GM19397 (cell line): ENCODE results near the gene PCGF6.

Experiments
- ATAC-seq: cut with Tn5 transposase; IDR thresholded peaks from one replicate; pipeline ENCODE4 v1.9.1; 2021; ENCODE audit warnings: mild to moderate bottlenecking, moderate library complexity; ENCODE audit not compliant: unreplicated experiment

PCGF6 gene

DNA sequence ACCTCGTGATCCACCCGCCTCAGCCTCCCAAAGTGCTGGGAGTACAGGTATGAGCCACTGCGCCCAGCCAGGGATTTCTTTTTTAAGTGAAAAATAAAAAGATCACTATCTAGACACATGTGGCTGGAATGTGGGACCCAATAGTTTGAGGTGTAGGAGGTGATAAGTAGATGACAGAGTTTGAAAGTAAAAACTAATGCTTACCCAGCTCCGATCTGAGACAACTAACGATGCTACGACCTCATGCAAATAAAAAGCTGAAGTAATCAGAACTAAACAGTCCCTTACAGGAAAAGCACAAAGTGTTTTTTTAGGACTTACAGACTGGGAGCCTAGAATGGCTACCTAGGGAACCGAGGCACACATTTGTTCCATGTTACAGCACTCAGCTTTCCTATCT, 23.0 kb downstream of the PCGF6 start:
- no peak for ATAC-seq

GRCh38 chr10:103316087-103316486, 34.9 kb downstream of the PCGF6 start:
- no peak for ATAC-seq

- no peak for ATAC-seq
Observed at GRCh38 chr10:103310197-103310596, 40.7 kb downstream of the PCGF6 start.

DNA sequence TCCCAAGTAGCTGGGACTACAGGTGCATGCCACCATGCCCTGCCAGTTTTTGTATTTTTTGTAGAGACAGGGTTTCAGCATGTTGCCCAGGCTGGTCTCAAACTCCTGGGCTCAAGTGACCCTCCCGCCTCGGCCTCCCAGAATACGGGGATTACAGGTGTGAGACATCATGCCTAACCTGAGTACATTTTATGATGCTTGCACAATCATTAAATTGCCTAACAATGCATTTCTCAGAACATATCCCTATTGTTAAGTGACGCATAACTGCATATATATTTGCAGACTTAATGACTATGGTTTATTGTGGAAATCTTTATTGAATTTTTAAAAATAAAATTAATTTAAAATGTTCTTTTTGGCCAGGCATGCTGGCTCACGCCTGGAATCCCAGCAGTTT, 43.3 kb downstream of the PCGF6 start:
- no peak for ATAC-seq

DNA sequence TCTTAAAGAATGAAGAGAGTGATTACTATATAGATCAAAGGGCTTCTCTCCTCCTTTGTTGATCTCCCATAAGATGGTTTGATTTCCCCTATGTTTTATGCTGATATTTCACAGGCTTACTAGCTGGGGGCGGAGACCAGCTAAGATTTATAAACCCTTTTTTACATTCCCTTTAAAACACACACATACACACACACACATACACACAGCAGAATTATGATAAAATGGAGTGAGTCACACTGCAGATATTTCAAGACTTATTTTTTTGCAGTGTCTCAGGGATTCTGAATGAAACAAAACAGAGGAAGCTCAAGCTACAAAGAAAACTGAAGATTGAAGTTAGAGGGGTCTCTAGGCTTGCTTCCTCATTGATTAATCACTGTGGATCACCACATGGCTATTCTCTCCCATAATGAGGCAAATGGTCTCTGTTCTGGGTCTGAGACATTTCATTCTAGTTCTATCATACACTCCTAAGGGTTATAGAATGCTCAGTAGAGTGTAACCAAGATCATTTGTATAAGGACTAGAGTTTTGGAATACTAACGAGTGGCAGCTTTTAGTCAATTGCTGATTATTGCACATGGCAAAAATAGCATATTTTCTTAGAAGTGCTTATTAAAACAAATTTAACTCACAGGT, 55.4 kb downstream of the PCGF6 start:
- no peak for ATAC-seq

- no peak for ATAC-seq
Observed at GRCh38 chr10:103291588-103291987, 59.4 kb downstream of the PCGF6 start.

DNA sequence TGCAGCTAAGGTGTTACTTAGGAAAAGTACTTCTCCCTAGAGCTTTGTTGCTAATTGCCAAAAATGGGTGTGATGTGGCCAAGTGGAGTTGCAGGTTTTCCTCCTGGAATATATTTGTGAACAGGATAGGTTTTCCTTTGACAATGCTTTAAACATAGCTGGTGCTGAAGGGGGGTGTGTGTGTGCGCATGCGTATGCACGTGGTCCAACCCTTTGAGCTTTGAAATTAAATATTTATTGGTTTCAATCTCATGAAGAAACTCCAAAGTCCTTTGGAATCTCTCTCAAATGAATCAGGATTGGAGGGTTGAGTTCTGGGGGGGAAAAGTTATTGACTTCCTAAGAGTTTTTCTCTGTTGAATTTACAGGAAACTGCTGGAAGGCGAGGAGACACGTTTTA, 62.9 kb downstream of the PCGF6 start:
- no peak for ATAC-seq

DNA sequence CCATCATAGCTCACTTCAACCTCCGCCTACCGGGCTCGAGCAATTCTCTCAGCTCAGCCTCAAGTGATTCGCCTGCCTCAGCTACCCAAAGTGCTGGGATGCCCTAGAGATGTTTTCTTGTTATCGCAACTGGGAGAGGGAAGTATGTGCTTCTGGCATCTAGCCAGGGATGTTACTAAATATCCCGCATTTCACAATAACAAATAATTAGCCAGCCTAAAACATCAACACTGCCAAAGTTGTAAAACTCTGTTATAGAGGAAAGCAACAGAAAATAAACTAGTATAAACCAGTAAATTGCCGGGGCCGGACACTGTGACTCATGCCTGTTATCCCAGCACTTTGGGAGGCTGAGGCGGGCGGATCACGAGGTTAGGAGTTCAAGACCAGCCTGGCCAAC, 66.8 kb downstream of the PCGF6 start:
- ATAC-seq = no peak

- no peak for ATAC-seq
Observed at GRCh38 chr10:103282961-103283360, 68.0 kb downstream of the PCGF6 start.

- ATAC-seq = no peak
Observed at GRCh38 chr10:103281753-103282152, 69.2 kb downstream of the PCGF6 start.

DNA sequence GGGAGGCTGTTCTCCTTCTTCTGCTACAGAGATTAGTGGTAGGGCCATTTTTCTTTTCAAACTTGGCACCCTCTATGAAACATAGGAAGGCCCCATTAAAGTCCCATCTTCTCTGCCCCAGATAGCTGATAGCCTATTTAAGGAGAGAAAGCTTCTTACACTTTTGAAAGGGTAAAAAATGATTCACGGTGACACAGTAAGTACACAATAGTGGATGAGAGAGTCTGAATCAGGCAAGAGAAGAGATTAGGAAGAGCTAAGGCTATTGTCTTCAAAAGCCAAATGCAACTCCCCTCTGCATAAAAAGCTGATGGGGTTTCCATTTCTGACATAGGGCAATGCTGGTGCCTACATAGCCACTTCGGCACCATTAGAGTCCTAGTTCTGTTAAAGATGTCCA, 70.4 kb downstream of the PCGF6 start:
- ATAC-seq = no peak

DNA sequence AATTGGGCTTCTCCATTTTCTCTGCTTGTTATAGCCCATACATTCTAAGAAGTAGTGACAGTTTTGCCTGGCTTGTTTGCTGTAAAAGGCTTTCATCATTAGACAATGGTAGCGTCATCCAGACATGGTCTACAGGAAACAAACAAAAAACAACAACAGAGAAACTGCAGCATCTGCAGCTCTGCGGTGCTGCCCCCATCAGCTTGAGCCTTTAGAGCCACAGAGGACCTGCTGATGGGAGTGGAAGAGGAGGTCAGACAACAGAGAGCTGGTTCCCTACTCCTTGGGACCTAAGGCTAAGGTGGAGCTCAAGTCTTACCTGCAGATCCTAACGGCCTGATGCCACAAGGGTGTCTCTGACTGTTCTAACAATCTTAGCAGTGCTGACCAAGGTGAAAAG, 70.9 kb downstream of the PCGF6 start:
- ATAC-seq = no peak

- no peak for ATAC-seq
Observed at GRCh38 chr10:103278862-103279298, 72.1 kb downstream of the PCGF6 start.

GRCh38 chr10:103278537-103278823, 72.5 kb downstream of the PCGF6 start:
- no peak for ATAC-seq

DNA sequence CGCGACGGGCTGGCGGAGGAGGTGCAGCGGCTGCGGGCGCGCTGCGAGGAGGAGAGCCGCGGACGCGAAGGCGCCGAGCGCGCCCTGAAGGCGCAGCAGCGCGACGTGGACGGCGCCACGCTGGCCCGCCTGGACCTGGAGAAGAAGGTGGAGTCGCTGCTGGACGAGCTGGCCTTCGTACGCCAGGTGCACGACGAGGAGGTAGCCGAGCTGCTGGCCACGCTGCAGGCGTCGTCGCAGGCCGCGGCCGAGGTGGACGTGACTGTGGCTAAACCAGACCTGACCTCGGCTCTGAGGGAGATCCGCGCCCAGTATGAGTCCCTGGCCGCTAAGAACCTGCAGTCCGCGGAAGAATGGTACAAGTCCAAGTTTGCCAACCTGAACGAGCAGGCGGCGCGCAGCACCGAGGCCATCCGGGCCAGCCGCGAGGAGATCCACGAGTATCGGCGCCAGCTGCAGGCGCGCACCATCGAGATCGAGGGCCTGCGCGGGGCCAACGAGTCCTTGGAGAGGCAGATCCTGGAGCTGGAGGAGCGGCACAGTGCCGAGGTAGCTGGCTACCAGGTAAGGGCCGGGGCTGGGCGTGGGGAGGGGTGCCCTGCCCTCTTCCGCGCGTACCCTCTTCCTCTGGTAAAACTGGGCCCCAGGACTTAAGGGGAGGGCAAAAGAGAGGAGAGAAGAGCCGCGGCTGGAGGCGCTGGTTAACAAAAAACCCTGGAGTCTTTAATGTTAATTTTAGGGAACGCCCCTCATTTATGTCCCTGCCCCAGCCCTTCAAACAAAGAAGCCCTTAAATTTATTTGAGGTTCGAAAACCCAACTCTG, 73.0 kb downstream of the PCGF6 start:
- no peak for ATAC-seq

GRCh38 chr10:103276896-103277712, 73.8 kb downstream of the PCGF6 start, which contains the start of gene INA:
TSS of gene INA (plus strand) at chr10:103277138. CDS start at chr10:103277212, 74 bp downstream.
- no peak for ATAC-seq

- no peak for ATAC-seq
Observed at GRCh38 chr10:103276251-103276895, 74.6 kb downstream of the PCGF6 start.

GRCh38 chr10:103273041-103273441, 77.9 kb downstream of the PCGF6 start:
- no peak for ATAC-seq

DNA sequence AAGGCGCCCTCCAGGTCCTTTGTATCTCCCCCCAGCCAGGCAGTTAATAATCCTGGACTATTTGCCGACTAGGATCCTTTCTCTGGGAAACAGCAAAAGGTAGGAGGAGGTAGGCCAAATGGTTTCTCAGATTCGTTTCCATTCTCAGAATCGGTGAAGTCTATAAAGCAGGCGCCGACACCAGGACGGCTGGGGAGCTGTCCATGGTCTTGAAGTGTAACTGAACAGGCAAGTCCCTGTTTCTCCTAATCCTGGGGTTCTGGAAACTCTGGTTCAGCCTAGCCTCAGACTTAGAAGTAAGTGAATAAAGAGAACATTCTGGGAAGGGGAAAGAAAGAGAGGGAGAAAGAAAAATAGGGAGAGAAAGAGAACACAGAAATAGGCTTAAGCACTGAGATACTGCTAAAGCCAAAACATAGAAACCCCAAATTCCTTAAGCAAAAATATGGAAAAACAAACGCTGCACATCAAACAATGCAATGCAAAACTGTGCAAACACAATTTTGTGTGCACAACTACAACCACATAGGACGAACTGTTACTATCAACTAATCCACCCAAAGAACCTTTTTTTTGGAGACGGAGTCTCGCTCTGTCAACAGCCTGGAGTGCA, 85.1 kb downstream of the PCGF6 start:
- no peak for ATAC-seq

- no peak for ATAC-seq
Observed at GRCh38 chr10:103262229-103262628, 88.7 kb downstream of the PCGF6 start.

DNA sequence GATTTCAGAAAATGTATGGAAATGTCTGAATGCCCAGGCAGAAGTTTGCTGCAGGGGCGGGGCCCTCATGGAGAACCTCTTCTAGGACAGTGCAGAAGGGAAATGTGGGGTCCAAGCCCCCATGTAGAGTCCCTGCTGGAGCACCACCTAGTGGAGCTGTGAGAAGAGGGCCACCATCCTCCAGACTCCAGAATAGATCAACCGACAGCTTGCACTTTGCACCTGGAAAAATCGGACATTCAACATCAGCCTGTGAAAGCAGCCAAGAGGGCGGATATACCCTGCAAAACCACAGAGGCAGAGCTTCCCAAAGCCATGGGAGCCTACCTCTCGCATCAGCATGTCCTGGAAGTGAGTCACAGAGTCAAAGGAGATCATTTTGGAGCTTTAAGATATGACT, 91.0 kb downstream of the PCGF6 start:
- no peak for ATAC-seq
